NB4 (cell line): Measurements from ENCODE around the gene GIPC2.

Experiments
- CTCF ChIP-seq: IDR thresholded peaks from one replicate; pipeline ENCODE4 v1.5.1; 2012; ENCODE audit warnings: low read depth, low read length
- POLR2A ChIP-seq: IDR thresholded peaks from 2 replicates; pipeline ENCODE4 v1.6.1; 2011; ENCODE audit warnings: mild to moderate bottlenecking; ENCODE audit not compliant: insufficient read length; ENCODE audit errors: extremely low read depth

- TF ChIP-seq CTCF (no peak), POLR2A (no peak)
Measured at GRCh38 chr1:78143152-78143551, 97.4 kb downstream of the GIPC2 start.
